Bronchial smooth muscle cell (primary cell): ENCODE measurements around the gene CYP26B1. TPM values are rescaled to one million over a fixed set of nuclear protein-coding genes. Genes with fewer than 3 reads are reported as not detected.

Experiments
- total RNA-seq: library from RNA; depleted of rRNA; stranded (reverse); fragments of >200 nt; gene quantifications from 2 replicates; pipeline ENCODE4 v1.2.1, GENCODE V29; 2014

CYP26B1 gene
- total RNA-seq, result 0.52 TPM in 1 of 2 replicates, not detected in the other

DNA sequence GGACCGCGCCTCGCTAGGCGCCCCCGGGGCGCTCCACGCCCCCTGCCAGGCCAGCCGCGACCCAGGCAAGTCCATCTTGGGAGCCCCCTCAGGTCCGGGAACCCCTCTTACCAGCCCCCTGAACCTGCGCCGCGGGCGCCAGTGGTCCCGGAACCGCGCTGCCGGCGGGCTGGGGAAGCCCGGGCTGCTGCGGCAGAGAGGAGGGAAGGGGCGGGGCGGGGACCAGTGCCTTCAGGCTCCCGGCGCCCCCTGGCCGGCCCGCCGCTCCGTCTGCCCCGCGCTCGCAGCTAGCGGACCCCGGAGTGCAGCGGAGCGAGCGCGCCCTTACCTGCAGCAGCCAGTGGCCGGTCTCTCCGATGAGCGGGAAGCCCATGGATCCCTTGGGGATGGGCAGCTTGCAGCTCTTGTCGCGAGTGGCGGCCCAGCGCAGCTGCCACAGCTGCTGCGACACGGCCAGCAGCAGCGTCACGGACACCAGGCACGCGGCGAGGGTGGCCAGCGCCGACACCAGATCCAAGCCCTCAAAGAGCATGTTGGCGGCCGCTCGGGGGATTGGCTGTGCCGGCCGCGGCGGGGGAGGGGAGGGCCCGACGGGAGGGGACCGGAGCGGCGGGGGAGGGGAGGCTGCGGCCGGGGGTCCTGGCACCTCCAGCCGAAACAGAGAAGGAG is at the start of gene CYP26B1:
CYP26B1 (minus strand) TSS at position 560 of the 669 bp plus-strand sequence; CDS start at position 532, 28 bp downstream.

